ENCODE measurements around the gene PGAP1. TPM values are rescaled to one million over a fixed set of nuclear protein-coding genes. Genes with fewer than 3 reads are reported as not detected.

The PGAP1 gene
- total RNA-seq, 4 donors from 2014 or later, result 15.8 to 26.6 (median 18.8) TPM

GRCh38 chr2:196849895-196850294 is 76.6 kb downstream of the PGAP1 start:
- DNase-seq, result peak; percentile 32
- no peaks in the 10 kb centered on the region for H3K27me3 ChIP-seq
- H3K4me3 ChIP-seq, result no peak overlapping the region
- TF ChIP-seq EP300 (IDR thresholded peaks at IDR 0.05; ENCODE audit: low read depth), result no peak
- no peak for TF ChIP-seq POLR2A (IDR thresholded peaks at IDR 0.05)
- TF ChIP-seq POLR2AphosphoS5 (IDR thresholded peaks at IDR 0.05), result no peak
- TF ChIP-seq CTCF (IDR thresholded peaks at IDR 0.05), result peak in 4 of 5 experiments; percentile 32 to 41 (median 36)
- intact Hi-C loops (cut with DNase I; ENCODE audit: low total_unique reads), result no loop called here
- no peaks in the 10 kb centered on the region for H3K9me3 ChIP-seq
- in situ Hi-C loops (cut with MboI; ENCODE audit: low pct_ligation_motif_present in 1 of 4, low pct_unique_long_range_greater_than_20kb in 1 of 4, low sequenced_read_pairs in 3 of 4), result no loop called here
- H3K36me3 ChIP-seq, result peaks cover 0 to 17% (median 2%) of the 10 kb centered on the region in 4 donors
- H3K4me1 ChIP-seq, result peaks cover 0 to 23% (median 0%) of the 10 kb centered on the region in 4 donors
- H3K27ac ChIP-seq, result no peak overlapping the region

DNA sequence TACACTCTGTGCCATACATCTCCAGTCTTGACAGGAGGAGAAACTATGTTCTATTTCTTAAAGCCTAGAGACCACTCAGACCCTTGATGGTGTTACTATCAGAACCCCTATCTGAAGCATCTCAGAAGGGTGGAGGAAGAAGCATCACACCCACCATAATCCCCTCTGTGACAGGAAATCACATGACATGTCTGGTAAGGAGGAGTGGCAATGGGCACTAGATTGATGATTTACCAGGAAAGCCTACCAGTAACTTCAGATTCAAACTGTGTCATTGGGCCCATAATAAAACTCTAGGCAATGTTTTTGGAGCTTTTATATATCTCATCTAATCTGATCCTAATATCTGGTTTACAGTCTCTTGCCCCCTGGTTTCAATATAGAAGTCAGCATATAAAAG is 80.2 kb downstream of the PGAP1 start:
- Histone ChIP-seq H3K36me3 (peaks cover 0 to 42% (median 5%) of the 10 kb centered on the region in 4 donors), H3K9me3 (no peaks in the 10 kb centered on the region), H3K27me3 (no peaks in the 10 kb centered on the region), H3K27ac (no peak overlapping the region), H3K4me1 (peaks cover 0 to 2% (median 0%) of the 10 kb centered on the region in 4 donors), H3K4me3 (no peak overlapping the region)
- in situ Hi-C loops (cut with MboI; ENCODE audit: low pct_ligation_motif_present in 1 of 4, low pct_unique_long_range_greater_than_20kb in 1 of 4, low sequenced_read_pairs in 3 of 4) (no loop called here), intact Hi-C loops (cut with DNase I; ENCODE audit: low total_unique reads) (no loop called here)
- TF ChIP-seq EP300 (IDR thresholded peaks at IDR 0.05; ENCODE audit: low read depth) (no peak), POLR2A (IDR thresholded peaks at IDR 0.05) (no peak), CTCF (IDR thresholded peaks at IDR 0.05) (no peak), POLR2AphosphoS5 (IDR thresholded peaks at IDR 0.05) (no peak)
- DNase-seq, result no peak

DNA sequence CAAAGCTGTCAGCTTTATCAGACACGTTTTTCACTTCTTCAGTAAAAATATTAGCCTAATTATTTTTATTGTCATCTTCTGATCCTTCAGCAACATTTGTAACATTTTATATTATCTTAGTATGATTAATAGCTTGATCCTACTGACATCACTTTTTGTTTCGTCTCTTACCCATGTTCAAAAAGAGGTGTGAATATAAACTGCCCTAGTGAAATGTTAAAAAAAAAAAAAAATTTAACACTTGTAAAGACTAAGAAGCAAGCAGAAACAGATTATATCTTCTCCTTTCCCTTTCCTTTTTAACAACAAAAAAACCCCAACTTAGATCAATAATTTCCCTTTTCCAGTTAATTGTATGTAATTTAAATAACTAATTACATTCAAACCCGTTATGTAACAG is 81.1 kb downstream of the PGAP1 start:
- no peaks in the 10 kb centered on the region for H3K4me1 ChIP-seq
- no peak overlapping the region for H3K27ac ChIP-seq
- peaks cover 0 to 42% (median 5%) of the 10 kb centered on the region in 4 donors for H3K36me3 ChIP-seq
- no peak for TF ChIP-seq POLR2A (IDR thresholded peaks at IDR 0.05)
- no peak for TF ChIP-seq EP300 (IDR thresholded peaks at IDR 0.05; ENCODE audit: low read depth)
- no peak for TF ChIP-seq CTCF (IDR thresholded peaks at IDR 0.05)
- TF ChIP-seq POLR2AphosphoS5 (IDR thresholded peaks at IDR 0.05), result no peak
- H3K9me3 ChIP-seq, result no peaks in the 10 kb centered on the region
- WGBS, 2 donors (ENCODE audit: low coverage in 1 of 2), result 84 to 88% methylated on average over 3 of the region's 3 CpGs
- no peak overlapping the region for H3K4me3 ChIP-seq
- in situ Hi-C loops (cut with MboI; ENCODE audit: low pct_ligation_motif_present in 1 of 4, low pct_unique_long_range_greater_than_20kb in 1 of 4, low sequenced_read_pairs in 3 of 4), result no loop called here
- DNase-seq, result no peak
- intact Hi-C loops (cut with DNase I; ENCODE audit: low total_unique reads), result no loop called here
- no peaks in the 10 kb centered on the region for H3K27me3 ChIP-seq

DNA sequence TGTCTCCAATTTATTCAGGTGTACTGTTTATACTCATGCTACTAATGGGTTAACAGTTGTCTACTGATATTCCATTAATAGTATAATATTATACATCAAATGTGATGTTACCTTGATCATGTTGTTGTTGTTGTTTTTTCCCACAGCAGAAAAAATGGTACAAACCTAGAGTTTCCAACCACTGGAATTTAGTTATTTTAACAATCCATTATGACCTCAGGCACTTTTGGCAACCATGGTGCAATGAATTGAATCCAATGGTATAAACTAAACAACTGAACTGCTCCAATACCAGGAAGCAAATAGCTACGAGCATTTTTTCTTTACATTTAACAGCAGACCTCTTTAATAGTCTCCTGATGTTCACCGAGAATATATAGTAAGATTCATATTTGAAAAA is 86.3 kb downstream of the PGAP1 start:
- TF ChIP-seq CTCF (IDR thresholded peaks at IDR 0.05) (no peak), EP300 (IDR thresholded peaks at IDR 0.05; ENCODE audit: low read depth) (no peak), POLR2AphosphoS5 (IDR thresholded peaks at IDR 0.05) (no peak), POLR2A (IDR thresholded peaks at IDR 0.05) (no peak)
- 74 to 91% methylated on average over 2 of the region's 2 CpGs for WGBS, 2 donors (ENCODE audit: low coverage in 1 of 2)
- no peaks in the 10 kb centered on the region for H3K9me3 ChIP-seq
- H3K4me1 ChIP-seq, result no peaks in the 10 kb centered on the region
- H3K4me3 ChIP-seq, result no peak overlapping the region
- H3K27me3 ChIP-seq, result no peaks in the 10 kb centered on the region
- peaks cover 0 to 50% (median 5%) of the 10 kb centered on the region in 4 donors for H3K36me3 ChIP-seq
- H3K27ac ChIP-seq, result no peak overlapping the region
- in situ Hi-C loops (cut with MboI; ENCODE audit: low pct_ligation_motif_present in 1 of 4, low pct_unique_long_range_greater_than_20kb in 1 of 4, low sequenced_read_pairs in 3 of 4), result no loop called here
- DNase-seq, result no peak
- intact Hi-C loops (cut with DNase I; ENCODE audit: low total_unique reads), result no loop called here
